OCI-M2 (cell line): ENCODE results near the gene SLC22A31.
"Not testable (repeated sequence)": the region's sequence is repeated elsewhere in the genome, so short reads cannot be mapped to it uniquely, and the experiment has no call there.

ENCODE experiments used
- DNase-seq: peaks from one replicate; lab custom pipeline; 2025; ENCODE audit not compliant: unreplicated experiment; lab: John Stamatoyannopoulos, UW

Gene SLC22A31

GRCh38 chr16:89200124-89200849 is at the start of gene SLC22A31:
Gene SLC22A31, minus strand, starts transcription at chr16:89200537. Its CDS starts 36 bp downstream, at chr16:89200501.
- DNase-seq = no peak

DNA sequence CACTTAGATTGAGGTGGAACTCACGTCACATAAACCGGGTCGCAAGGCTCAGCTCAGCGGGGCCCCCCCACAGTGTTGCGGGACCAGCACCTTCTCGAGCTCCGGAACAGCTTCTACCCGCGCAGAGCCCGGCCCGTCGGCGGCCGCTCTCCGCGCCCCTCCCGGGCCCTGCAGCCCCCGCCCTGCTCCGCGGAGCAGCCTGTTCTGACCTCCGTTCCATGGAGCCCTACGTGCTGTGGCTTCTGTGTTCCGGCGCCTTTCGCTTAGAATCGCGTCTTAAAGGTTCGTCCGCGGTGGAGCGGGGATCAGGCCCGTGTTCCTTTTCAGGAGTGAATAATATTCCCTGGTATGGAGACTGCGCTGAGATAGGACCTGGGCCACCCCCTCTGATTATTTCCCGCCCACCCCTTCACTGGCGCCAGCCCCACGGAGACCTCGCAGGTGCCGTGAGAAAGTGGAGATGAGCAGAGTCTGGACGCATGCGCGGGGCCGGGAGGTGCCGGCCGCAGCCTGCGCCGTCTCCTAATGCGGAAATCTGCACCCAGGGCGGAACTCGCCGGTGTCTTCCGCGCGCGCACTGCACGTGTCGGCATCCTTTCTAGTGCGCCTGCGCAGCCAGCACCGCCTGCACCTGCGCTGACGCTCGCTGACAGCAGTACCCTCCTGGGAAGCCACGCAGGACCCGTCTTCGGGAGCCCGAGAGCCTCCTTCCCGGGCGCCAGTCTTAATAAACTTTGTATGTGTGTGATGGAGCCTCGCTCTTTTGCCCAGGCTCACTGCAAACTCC is 48.1 kb upstream of the SLC22A31 start:
- DNase-seq = no peak

GRCh38 chr16:89247734-89248075 is 47.4 kb upstream of the SLC22A31 start:
- not testable (repeated sequence) for DNase-seq

DNA sequence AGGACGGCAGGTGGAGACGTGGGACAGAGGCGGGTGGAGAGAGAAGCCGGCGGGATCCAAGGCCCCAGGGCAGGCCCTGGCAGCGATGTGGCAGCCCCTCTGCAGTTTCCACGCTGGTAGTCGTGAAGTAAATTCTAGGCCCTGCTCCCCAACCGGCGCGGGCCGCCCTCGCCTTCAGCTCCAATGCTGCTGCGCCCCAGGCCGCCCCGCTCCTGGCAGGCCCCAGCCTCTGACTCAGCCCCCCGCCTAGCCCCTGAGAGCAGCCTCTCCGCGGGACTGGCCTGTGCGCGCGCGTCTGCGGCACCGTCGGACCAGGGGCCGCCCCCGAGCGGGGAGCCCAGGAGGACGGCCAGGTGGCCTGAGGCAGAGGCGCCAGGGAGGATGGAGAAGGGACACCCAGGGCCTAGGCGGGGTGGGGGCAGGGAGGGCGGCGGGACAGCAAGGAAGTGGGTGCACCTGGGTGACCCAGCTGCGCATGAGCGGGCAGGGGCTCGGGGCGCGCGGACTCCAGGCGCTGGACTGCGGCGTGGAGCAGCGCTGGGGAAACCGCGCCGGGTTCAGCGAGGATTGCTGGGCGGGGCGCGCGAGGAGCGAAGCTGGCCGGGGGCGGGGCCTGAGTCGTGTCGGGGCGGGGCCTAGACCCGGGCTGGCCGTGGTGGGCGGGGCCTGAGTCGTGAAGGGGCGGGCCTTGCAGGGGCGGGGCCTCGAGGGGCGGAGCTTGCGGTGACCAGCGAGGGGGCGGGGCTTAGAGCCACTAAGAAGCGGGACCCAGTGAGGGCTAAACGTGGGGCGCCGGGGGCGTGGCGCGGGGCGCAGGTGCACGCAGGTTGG is 46.8 kb upstream of the SLC22A31 start:
- DNase-seq = no peak

DNA sequence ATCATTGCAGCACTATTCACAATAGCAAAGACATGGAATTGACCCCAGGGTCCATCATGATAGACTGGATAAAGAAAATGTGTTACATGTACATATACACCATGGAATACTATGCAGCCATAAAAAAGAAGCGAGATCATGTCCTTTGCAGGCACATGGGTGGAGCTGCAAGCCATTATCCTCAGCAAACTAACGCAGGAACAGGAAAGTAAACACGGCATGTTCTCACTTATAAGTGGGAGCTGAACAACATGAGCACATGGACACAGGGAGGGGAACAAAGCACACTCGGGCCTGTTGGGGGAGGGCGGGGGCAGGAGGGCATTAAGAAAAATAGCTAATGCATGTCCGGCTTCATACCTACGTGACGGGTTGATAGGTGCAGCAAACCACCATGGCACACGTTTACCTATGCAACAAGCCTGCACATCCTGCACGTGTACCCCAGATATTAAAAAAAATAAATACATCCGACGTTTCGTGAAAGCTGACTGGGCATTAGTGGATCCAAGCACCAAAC is 46.1 kb upstream of the SLC22A31 start:
- no peak for DNase-seq

DNA sequence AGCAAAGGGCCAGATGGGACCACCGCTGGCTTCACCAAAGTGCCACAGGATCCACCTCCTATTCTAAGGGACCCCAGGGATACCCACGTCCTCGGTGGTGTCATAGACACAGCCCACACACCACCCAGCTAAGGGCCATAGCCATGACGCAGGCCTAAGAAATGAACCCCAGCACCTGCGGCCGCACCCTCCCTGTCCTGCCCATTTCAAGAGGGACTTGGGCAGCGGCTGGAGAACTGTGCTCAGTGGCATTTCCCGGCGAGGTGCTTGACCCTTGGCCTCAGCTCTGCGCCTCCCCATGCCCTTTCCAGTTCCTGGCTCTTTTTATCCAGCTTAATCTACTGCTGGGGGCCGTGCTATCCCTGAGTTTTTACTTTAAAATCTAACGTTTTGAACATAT is 44.4 kb upstream of the SLC22A31 start:
- DNase-seq = no peak

DNA sequence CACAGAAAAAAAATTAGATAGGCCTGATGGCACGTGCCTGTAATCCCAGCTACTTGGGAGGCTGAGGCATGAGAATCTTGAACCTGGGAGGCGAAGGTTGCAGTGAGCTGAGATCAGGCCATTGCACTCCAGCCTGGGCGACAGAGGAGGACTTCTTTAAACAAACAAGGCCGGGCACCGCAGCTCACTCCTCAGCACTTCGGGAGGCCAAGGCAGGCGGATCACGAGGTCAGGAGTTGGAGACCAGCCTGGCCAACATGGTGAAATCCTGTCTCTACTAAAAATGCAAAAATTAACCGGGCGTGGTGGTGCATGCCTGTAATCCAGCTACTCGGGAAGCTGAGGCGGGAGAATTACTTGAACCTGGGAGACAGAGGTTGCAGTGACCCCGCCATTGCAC is 43.9 kb upstream of the SLC22A31 start:
- DNase-seq = not testable (repeated sequence)

GRCh38 chr16:89243664-89244063 is 43.3 kb upstream of the SLC22A31 start:
- no peak for DNase-seq

DNA sequence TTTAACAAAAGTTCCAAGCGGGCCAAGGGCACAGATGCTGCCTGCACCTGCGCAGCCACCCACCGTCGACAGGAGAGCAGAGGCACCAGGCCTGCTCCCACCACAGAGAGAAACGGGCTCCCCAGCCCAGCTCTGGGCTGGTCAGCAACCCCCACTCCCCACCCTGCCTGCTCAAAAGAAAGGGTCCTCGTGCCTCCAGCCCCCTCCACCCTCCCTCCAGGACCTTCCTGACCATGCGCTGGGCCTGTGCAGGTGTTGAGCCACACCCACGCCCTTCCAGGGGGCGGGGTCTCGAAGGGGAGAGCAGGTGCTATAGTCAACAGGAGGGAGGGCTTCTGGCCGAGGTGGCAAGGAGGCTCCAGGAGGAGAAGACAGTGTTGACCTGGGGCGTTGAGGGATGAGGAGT is 42.5 kb upstream of the SLC22A31 start:
- no peak for DNase-seq

GRCh38 chr16:89241187-89242007 is 41.1 kb upstream of the SLC22A31 start:
- no peak for DNase-seq

- no peak for DNase-seq
Observed at GRCh38 chr16:89237733-89238132, 37.4 kb upstream of the SLC22A31 start.

DNA sequence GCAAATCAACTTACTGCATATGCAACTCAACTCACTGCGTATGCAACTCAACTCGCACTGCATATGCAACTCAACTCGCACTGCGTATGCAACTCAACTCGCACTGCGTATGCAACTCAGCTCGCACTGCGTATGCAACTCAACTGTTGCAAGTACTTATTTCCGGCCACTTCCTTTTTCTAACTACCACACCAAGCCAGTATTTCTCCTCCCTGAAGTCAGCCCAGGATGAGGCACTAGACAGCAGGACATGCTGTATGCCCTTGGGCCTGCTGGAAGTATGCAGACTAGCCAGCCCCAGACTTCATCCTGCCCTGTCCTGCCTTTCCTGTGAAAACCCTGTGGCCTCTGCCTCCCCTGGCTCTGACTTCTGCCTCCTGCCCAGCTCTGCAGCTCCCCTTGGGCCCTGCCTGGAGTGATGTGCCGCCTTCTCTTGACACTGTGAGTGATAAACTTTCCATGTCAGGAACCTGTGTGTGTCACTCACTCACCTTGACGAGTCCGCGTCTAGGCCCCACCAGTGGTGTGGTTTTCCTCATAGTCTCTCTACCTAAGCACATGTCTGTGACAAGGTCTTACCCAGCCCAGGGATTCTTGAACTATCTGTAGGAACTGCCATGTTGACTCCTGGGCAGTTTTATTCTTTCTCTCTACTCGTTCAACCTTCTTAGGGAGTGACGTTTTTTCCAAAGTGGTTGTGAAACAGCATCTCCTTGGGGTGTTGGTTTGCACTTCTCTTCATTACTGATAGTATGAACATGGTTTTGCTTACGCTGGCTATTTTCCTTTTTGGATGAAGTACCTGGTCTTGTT is 33.5 kb upstream of the SLC22A31 start:
- DNase-seq = no peak

DNA sequence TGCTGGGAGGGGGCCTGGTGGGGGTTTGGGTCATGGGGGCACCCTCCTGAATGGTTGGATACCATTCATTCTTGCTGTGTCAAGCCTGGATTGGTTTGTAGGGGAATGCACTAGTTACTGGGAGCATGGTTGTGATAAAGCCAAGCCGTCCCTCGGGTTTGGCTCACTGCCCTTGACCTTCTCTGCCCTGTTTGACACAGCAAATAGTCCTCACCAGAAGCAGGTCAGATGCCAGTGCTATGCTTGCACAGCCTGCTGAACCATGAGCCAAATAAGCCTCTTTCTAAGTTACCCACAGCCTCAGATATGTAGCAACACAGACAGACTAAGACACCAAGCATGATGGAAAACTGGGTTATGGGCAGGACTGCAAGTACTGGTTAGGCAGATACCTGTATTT is 31.8 kb upstream of the SLC22A31 start:
- no peak for DNase-seq

DNA sequence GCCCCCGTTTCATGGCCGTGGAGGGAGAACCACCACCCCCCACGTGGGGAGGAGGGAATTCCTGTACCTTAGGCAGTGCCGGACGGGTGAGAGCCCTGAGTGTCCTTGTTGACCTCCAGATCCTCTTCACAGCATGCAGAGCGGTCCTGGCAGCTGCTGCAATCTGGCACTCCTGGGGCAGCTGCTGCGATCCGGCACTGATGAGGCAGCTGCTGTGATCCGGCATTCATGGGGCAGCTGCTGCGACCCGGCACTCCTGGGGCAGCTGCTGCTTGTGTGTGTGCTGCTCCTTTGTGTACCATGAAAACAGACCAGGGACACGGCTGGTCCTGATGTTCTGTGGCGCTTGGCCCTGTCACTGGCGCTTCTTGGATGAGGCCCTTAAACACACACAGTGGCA is 29.9 kb upstream of the SLC22A31 start:
- no peak for DNase-seq

DNA sequence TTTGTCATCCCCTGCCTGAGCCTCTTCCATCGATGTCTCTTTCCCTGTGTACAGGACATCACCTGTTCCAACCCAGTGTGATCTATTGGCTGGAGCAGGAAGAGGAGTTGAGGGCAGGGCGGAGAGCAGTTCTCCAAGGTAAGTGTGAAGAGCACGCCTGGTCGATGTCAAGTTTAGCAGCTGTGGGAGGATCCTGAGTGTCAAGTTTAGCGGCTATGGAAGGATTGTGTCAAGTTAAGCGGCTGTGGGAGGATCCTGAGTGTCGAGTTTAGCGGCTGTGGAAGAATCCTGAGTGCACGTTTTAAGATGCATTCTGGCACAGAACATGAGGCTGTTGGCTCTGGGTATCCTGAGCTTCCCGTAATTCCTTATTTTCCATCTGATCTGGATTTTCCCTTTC is 24.3 kb upstream of the SLC22A31 start:
- no peak for DNase-seq

GRCh38 chr16:89222931-89223330 is 22.6 kb upstream of the SLC22A31 start:
- no peak for DNase-seq

DNA sequence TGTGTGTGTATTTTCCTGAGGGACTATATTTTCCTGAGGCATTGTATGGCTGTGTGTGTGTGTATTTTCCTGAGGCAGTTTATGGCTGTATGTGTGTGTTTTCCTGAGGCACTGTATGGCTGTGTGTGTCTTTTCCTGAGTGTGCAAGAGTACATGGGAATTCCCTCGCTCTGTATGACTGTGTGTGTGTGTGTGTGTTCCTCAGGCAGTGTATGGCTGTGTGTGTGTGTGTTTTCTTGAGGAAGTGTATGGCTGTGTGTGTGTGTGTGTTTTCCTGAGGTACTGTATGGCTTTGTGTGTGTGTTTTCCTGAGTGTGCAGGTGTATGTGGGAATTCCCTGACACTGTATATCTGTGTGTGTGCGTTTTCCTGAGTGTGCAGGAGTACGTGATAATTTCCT is 21.3 kb upstream of the SLC22A31 start:
- DNase-seq = no peak

- no peak for DNase-seq
Observed at GRCh38 chr16:89219365-89219764, 19.0 kb upstream of the SLC22A31 start.

GRCh38 chr16:89217388-89218191 is 17.3 kb upstream of the SLC22A31 start, which contains the start of gene ZNF778:
Gene ZNF778, plus strand, starts transcription at chr16:89217703. Its CDS starts 3,425 bp downstream, at chr16:89221128.
- DNase-seq = no peak
